AG10803 (cell line): Measurements from ENCODE around the gene GLIS1.
A peak's percentile ranks its signal among the peaks of the same experiment; 100 is the strongest.
"Not testable (repeated sequence)": the region's sequence is repeated elsewhere in the genome, so short reads cannot be mapped to it uniquely, and the experiment has no call there.

Experiments
- DNase-seq: peaks from one replicate; pipeline ENCODE4 v3.0.0; 2010; ENCODE audit warnings: low read depth
- H3K4me3 ChIP-seq: 2 replicates; pipeline ENCODE4 v1.5.1; 2011; ENCODE audit warnings: mild to moderate bottlenecking, low read length, control low read depth
- CTCF ChIP-seq: conservative IDR thresholded peaks from 2 replicates; pipeline ENCODE4 v1.5.1; 2011; ENCODE audit warnings: mild to moderate bottlenecking, low read length, control low read depth, inconsistent platforms

The GLIS1 gene

GRCh38 chr1:53769184-53769583 lies 30.2 kb upstream of the GLIS1 start:
- no peak for DNase-seq
- no peak for TF ChIP-seq CTCF
- H3K4me3 ChIP-seq, result no peak overlapping the region

GRCh38 chr1:53766831-53767405 lies 28.0 kb upstream of the GLIS1 start:
- TF ChIP-seq CTCF, result no peak
- H3K4me3 ChIP-seq, result peak overlapping the region; percentile 46
- DNase-seq, result peak; percentile 62

DNA sequence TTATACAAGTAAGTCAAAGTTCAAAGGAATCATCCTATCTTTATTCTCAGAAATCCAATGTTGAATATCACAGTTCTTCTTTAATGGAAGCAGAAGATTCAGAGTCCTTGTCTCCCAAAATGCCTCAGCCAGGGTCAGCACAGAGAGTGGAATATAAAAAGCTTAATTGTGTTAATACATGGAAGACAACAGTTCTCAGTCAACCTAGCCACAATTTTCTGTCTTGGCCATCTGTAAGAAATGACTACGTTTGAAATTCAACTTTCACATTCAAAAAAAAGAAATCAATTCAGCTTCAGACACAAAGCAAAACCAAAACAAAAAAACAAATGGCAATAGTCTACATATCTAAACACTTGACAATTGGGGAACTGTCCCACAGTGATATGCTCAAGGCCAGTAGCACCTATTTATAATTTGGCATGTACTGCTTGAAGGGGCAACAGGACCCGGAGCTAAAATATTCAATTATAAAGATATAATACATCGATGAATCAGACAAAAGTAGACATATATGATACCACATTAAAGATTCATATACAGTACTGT lies 27.3 kb upstream of the GLIS1 start:
- H3K4me3 ChIP-seq, result peak overlapping the region; percentile 46; the same call in 1 of the 2 replicates
- TF ChIP-seq CTCF, result no peak
- no peak for DNase-seq

- H3K4me3 ChIP-seq, result no peak overlapping the region
- TF ChIP-seq CTCF, result no peak
- DNase-seq, result peak; percentile 53
Measured at GRCh38 chr1:53765657-53766056, 26.7 kb upstream of the GLIS1 start.

GRCh38 chr1:53763911-53764310 lies 24.9 kb upstream of the GLIS1 start:
- H3K4me3 ChIP-seq, result no peak overlapping the region
- no peak for DNase-seq
- TF ChIP-seq CTCF, result no peak

DNA sequence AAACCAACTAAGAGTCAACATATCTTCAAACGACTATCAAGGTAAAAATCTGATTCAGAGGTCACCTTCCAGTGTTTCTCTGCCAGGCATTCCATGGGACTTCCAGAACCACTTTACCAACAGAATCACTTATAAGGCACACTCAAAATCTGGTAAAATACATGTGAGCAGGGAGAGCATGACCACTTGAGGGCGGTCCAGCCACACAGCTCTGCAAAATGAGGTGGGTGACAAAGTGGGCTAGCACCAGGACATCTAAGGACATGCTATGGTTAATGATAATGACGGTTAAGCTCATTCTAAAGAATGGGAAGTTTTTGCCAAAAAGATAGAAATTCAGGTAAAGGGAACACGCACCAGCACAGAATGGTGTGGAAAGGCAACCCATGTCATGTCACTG lies 24.5 kb upstream of the GLIS1 start:
- no peak for DNase-seq
- H3K4me3 ChIP-seq, result no peak overlapping the region
- no peak for TF ChIP-seq CTCF

DNA sequence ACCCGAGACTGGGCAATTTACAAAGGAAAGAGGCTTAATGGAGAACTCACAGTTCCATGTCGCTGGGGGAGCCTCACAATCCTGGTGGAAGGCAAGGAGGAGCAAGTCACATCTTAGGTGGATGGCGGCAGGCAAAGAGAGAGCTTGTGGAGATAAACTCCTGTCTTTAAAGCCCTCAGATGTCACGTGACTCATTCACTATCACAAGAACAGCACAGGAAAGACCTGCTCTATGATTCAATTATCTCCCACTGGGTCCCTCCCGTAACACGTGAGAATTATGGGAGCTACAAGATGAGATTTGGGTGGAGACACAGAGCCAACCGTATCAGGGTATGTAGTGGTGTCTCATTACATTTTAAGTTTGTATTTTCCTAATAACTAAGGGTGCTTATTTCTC lies 21.5 kb upstream of the GLIS1 start:
- not testable (repeated sequence) for DNase-seq

More for the DNA sequence above, 21.5 kb upstream of the GLIS1 start:
- H3K4me3 ChIP-seq, result not testable (repeated sequence)
